Mucosa of gallbladder (tissue), 1 donor: ENCODE data around the gene EXPH5. TPM values are rescaled to one million over a fixed set of nuclear protein-coding genes. Genes with fewer than 3 reads are reported as not detected.

Source experiments
- DNase-seq: peaks from one replicate; pipeline ENCODE4 v3.0.0-alpha.2; 2020; ENCODE audit warnings: low spot score
- total RNA-seq: library from RNA; stranded (reverse); gene quantifications from one replicate; pipeline ENCODE4 v1.2.1, GENCODE V29; 2021
- donor health status: DM: no; HTN: no; CAD: no.

EXPH5 gene
- total RNA-seq, 1 donor from 2014 or later: 5.6 TPM

DNA sequence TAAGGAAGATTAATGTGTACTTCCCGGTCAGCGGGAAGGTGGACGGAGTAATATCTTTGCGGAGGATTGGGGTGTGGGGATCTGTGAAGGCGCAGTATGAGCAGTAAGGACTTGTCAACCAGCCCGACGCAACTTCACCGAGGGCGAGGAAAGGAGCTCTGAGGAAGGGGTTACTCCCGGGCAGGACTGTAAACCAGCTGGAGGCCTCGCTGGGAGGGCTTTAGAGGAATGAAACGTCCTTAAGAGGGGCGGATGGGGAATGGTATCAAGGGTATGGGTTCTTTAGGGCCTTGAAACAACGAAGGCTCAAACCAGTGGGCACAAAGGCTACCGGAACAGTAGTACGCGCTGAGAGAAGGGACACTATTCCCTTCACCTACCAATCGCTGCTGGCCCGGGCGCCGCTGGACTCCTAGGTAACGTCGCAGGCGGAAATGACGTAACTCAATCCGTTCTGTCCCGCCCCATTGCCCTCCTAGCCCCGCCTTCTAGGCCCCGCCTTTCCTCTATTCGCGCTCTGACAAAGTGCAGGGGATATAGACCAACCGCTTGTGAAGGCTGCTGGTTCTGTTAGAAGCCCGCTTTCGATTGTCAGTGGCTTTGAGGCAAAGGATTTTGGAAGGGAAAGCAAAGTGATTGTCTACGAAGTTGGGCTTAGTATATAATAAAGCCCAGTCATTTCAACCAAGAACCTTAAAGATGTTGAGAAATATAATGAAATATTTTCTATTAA is 126.3 kb downstream of the EXPH5 start, which contains the start of gene C11orf65:
TSS of gene C11orf65 (minus strand) at position 439 of the 733 bp plus-strand sequence. CDS start 5,970 bp downstream, outside the sequence.
- DNase-seq: peak; percentile 97

DNA sequence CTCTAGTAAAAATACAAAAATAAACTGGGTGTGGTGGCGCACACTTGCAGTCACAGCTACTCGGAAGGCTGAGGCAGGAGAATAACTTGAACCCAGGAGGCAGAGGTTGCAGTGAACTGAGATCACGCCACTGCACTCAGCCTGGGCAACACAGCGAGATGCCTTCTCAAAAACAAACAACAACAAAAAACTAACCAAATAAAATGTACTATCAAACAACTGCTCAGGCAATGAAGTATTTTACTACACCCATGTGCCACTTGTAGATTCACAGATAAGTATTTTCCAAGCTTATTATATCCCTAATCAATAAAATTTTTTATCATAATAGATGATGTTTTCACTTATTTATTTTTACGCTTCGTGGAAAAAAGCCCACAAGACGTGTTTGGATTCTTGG is 127.2 kb downstream of the EXPH5 start:
- no peak for DNase-seq

Other genes with a start within 250 kb of the EXPH5 start
- gene C11orf65, start 126.2 kb downstream of the EXPH5 start, total RNA-seq: 0.58 TPM
- gene POGLUT3, start 95.4 kb downstream of the EXPH5 start, total RNA-seq: 21.6 TPM
- 18.4 TPM for gene DDX10, start 71.3 kb upstream of the EXPH5 start, total RNA-seq